GM12865 (cell line): Measurements from ENCODE around the gene ZFHX3.
A peak's percentile ranks its signal among the peaks of the same experiment; 100 is the strongest.

ENCODE experiments used
- DNase-seq: peaks from one replicate; pipeline ENCODE4 v3.0.0; 2010; ENCODE audit warnings: low read depth
- H3K4me3 ChIP-seq: 2 replicates; pipeline ENCODE4 v1.5.1; 2011; ENCODE audit warnings: mild to moderate bottlenecking, low read depth, low read length, control low read depth
- CTCF ChIP-seq: IDR thresholded peaks from 2 replicates; pipeline ENCODE4 v1.5.1; 2011; ENCODE audit warnings: low read length, control low read depth, low read depth, inconsistent platforms; ENCODE audit not compliant: insufficient read depth; ENCODE audit errors: missing control alignments

Gene ZFHX3

GRCh38 chr16:73046202-73046848, 1.6 kb downstream of the ZFHX3 start:
- no peak for DNase-seq
- H3K4me3 ChIP-seq: no peak overlapping the region

GRCh38 chr16:73043828-73044467, 4.0 kb downstream of the ZFHX3 start:
- DNase-seq: no peak
- no peak overlapping the region for H3K4me3 ChIP-seq
- no peak for TF ChIP-seq CTCF

More at GRCh38 chr16:73046202-73046848, 1.6 kb downstream of the ZFHX3 start:
- no peak for TF ChIP-seq CTCF

- peak; percentile 28 for DNase-seq
- no peak for TF ChIP-seq CTCF
- H3K4me3 ChIP-seq: no peak overlapping the region
These were observed 5.1 kb downstream of the ZFHX3 start for GRCh38 chr16:73042807-73043206.

- DNase-seq: no peak
- TF ChIP-seq CTCF: no peak
- H3K4me3 ChIP-seq: no peak overlapping the region
These were observed 6.3 kb downstream of the ZFHX3 start for GRCh38 chr16:73041676-73042075.

- no peak for DNase-seq
- no peak for TF ChIP-seq CTCF
- no peak overlapping the region for H3K4me3 ChIP-seq
These were observed 7.1 kb downstream of the ZFHX3 start for GRCh38 chr16:73040735-73041402.

- no peak for DNase-seq
- no peak for TF ChIP-seq CTCF
- no peak overlapping the region for H3K4me3 ChIP-seq
These were observed 7.8 kb downstream of the ZFHX3 start for GRCh38 chr16:73040136-73040535.
